Pancreas (tissue), 10 donors: ENCODE data around the gene S1PR3. TPM values are rescaled to one million over a fixed set of nuclear protein-coding genes. Genes with fewer than 3 reads are reported as not detected.

Experiments
- ATAC-seq, 4 donors: fragments of 200-7000 bp; cut with Tn5 transposase; one replicate each; pipeline versions ENCODE4 v1.8.0 to v1.9.1; 2020; ENCODE audit warnings: mild to moderate bottlenecking in 4 of 4, moderate library complexity in 4 of 4
- DNase-seq, 6 donors: peaks; one replicate each; pipeline ENCODE4 v3.0.0-alpha.2; 2020
- FAIRE-seq: peaks from 2 replicates; lab custom pipeline; 2012; peaks lifted over from hg19 to GRCh38; lab: Jason Lieb, UNC
- H3K27ac ChIP-seq, 4 donors: fragments of 200-600 bp; sonication (generic); 1 replicate in 3 of 4; 2 replicates in 1 of 4; pipeline versions ENCODE4 v1.5.0 to v1.8.0; 2020
- H3K27me3 ChIP-seq, 4 donors: fragments of 200-600 bp; one replicate each; pipeline ENCODE4 v1.8.0; 2021
- H3K36me3 ChIP-seq, 3 donors: fragments of 200-600 bp; sonication (generic) in 1 of 3; one replicate each; pipeline versions ENCODE4 v1.5.0 to v1.8.0; 2020 to 2021
- H3K4me1 ChIP-seq, 3 donors: fragments of 200-600 bp; one replicate each; pipeline ENCODE4 v1.8.0; 2021
- H3K4me3 ChIP-seq, 4 donors: fragments of 200-600 bp; sonication (generic) in 2 of 4; one replicate each; pipeline versions ENCODE4 v1.5.0 to v1.8.0; 2020 to 2021
- H3K9me3 ChIP-seq, 4 donors: fragments of 200-600 bp; one replicate each; pipeline ENCODE4 v1.8.0; 2021
- WGBS, 2 donors: extraction: QIAGEN DNeasy Blood & Tissue Kit; methylation state at CpG; one replicate each; pipeline ENCODE4 v1.1.7; 2013; 5-methylcytosine and 5-hydroxymethylcytosine counted together
- intact Hi-C, 3 donors: fragments of 100-400 bp; cut with DNase I; formaldehyde crosslinking; loops; one replicate each; pipeline versions ENCODE4 v1.11.1 to v1.14.2; 2022
- polyA plus RNA-seq, 2 donors: library from polyadenylated mRNA; stranded (reverse); fragments of 200-250 nt; gene quantifications; one replicate each; pipeline ENCODE4 v1.2.3, GENCODE V29; 2013
- total RNA-seq, 6 donors: library from RNA; stranded (reverse); fragmentation: NEBNext Ultra II Directional in 4 of 6; extraction: Animal tissue kit (Norgen Biotek cat#: 25700) in 4 of 6; gene quantifications; one replicate each; pipeline versions ENCODE4 v1.2.1 to v1.2.4, GENCODE V29; 2021 to 2023
- TF ChIP-seq, protein P1 (sequence below), 4 donors: fragments of 200-600 bp; sonication (generic) in 3 of 4; IDR thresholded peaks; one replicate each; pipeline versions ENCODE4 v1.5.0 to v1.8.0; 2021; ENCODE audit warnings: antibody characterized with exemption in 4 of 4
- donor health status: healthy with polysubstance abuse.
- donor health status: DM: no; HTN: no; CAD: no; lungs with moderate emphysema.
- donor health status: DM: no; HTN: no; CAD: no.
- donor health status: control.
- donor health status: control.
- donor health status: Bipolar disorder and iron deficiency.
- donor health status: DM: yes; HTN: yes; CAD: no.
- donor health status: DM: no; HTN: no; CAD: no.
- donor health status: DM: no; HTN: no; CAD: no.
- donor health status: DM: yes; HTN: yes; CAD: no.

S1PR3 gene
- total and polyA plus RNA-seq, 8 donors = 1.4 to 4.1 (median 2.2) TPM

DNA sequence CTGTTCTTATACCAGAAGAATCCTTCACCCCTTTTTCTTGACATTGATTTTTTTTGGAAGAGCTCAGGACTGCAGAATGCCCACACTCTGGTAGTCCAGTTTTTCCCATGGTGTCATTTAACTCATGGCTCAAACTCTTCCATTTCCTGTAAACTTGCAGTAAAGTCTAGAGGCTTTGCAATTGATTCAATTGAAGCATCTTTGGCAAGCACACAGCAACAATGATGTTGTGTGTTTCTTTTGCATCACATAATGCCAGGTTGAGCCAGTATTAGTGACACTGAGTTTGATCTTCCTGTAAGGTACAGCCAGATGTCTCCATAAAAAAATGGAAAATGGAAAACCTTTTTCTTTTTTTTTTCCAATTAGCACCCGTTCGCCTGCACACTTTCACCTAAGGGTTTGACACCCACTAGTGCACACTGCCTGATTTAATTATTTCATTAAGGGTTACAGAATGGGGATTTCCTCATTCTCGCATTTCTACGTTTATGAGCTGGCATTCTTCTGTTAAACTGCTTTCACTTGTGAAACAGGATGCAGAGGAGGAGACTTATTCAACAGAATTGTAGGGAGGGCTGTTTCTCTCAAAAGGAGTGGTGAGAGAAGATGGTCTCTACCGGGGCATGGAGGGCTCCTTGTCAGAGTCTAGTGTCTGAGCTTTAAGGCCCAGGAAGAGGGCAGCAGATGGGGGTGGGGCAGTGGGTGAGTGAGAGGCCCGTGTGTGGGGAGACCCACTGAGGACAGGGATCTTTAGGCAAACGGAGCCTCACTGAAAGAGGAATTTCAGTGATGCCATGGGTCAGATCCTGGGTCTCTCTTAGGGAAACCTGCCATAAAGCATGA is 2.2 kb upstream of the S1PR3 start:
- Histone ChIP-seq H3K4me3 (no peak overlapping the region), H3K4me1 (peaks cover 0 to 16% (median 0%) of the 10 kb centered on the region in 3 donors), H3K27ac (no peak overlapping the region), H3K27me3 (no peaks in the 10 kb centered on the region), H3K9me3 (no peaks in the 10 kb centered on the region), H3K36me3 (no peaks in the 10 kb centered on the region)
- intact Hi-C loops = no loop called here
- DNase-seq (no peak), FAIRE-seq (no peak), ATAC-seq (peak in 1 of 4 donors; percentile 5)
- WGBS, 2 donors = 54 to 57% methylated on average over 7 of the region's 7 CpGs
- TF ChIP-seq, protein P1, sequence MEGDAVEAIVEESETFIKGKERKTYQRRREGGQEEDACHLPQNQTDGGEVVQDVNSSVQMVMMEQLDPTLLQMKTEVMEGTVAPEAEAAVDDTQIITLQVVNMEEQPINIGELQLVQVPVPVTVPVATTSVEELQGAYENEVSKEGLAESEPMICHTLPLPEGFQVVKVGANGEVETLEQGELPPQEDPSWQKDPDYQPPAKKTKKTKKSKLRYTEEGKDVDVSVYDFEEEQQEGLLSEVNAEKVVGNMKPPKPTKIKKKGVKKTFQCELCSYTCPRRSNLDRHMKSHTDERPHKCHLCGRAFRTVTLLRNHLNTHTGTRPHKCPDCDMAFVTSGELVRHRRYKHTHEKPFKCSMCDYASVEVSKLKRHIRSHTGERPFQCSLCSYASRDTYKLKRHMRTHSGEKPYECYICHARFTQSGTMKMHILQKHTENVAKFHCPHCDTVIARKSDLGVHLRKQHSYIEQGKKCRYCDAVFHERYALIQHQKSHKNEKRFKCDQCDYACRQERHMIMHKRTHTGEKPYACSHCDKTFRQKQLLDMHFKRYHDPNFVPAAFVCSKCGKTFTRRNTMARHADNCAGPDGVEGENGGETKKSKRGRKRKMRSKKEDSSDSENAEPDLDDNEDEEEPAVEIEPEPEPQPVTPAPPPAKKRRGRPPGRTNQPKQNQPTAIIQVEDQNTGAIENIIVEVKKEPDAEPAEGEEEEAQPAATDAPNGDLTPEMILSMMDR (IDR thresholded peaks at IDR 0.05) = no peak

DNA sequence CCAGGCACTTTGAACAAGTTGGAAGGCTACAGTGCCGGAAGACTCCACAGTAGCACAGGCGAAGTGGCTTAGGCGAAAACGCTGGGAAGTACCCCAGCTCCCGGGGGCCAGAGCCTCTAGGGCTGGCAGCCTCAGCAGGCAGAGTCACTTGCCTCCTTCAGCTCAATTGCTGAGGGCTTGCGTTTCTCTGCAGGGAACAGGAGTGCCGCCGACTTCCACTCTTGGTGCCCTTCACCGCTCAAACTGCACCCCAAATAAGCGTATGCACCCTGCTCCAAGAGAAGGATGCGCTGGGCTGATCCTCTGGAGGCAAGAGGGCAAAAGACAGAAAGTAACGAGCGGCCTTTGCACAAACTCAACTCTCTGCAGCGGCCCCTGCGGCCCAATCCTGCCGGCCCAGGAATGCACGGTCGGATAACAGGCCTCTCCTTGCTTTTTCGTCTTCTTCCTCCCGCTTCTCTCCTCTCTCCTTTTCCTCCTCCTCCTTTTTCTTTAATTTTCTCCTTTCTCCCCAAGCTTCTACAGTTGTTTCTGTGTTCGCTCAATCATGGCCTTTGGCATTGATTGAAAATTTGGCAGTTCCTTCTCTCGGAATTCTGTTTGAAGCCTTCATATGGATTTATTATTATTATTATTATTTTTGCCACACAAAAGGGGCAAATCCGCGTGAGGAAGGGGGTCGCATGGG is 1.1 kb upstream of the S1PR3 start:
- Histone ChIP-seq H3K36me3 (no peaks in the 10 kb centered on the region), H3K4me1 (peaks cover 0 to 16% (median 0%) of the 10 kb centered on the region in 3 donors), H3K4me3 (peak overlapping the region in 2 of 4 donors; percentile 52 to 81), H3K27ac (no peak overlapping the region), H3K27me3 (no peaks in the 10 kb centered on the region), H3K9me3 (no peaks in the 10 kb centered on the region)
- TF ChIP-seq, protein P1 (IDR thresholded peaks at IDR 0.05) = no peak
- ATAC-seq = no peak
- WGBS, 2 donors = 84% methylated on average over 25 of the region's 25 CpGs
- no peak for FAIRE-seq
- intact Hi-C loops = loop anchor here in 1 of 3 donors (10.0 kb wide), 1 partner anchor 265 kb away; no protein-coding TSS in a partner anchor
- no peak for DNase-seq

GRCh38 chr9:88990729-88991065 is 571 bp upstream of the S1PR3 start:
- intact Hi-C loops = loop anchor here in 1 of 3 donors (10.0 kb wide), 1 partner anchor 266 kb away; no protein-coding TSS in a partner anchor
- no peak for DNase-seq

DNA sequence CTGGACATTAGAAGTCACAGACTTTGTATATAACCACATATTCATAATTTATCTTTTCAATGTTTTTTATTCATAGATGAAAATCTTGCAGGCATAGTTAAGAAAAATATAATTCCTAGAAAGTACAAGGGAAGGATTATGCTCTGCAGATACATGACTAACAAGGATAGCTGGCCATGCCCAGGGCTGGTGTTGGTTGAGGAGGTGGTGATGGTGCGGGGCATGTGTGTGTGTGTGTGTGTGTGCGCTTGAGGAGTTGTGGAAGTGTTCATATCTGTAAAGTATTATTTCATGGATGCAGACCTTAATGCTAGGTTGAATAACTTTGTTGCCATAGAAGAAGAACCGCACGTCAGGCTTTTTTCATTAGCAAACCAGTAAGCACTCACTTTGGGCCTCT is 1.3 kb downstream of the S1PR3 start:
- ATAC-seq (no peak), FAIRE-seq (no peak), DNase-seq (no peak)
- Histone ChIP-seq H3K9me3 (no peaks in the 10 kb centered on the region), H3K4me1 (peaks cover 0 to 16% (median 0%) of the 10 kb centered on the region in 3 donors), H3K27ac (no peak overlapping the region), H3K36me3 (no peaks in the 10 kb centered on the region), H3K4me3 (peak overlapping the region in 2 of 4 donors; percentile 52 to 81), H3K27me3 (no peaks in the 10 kb centered on the region)
- TF ChIP-seq, protein P1 (IDR thresholded peaks at IDR 0.05) = no peak
- 83 to 86% methylated on average over 4 of the region's 4 CpGs for WGBS, 2 donors
- intact Hi-C loops = loop anchor here in 1 of 3 donors (10.0 kb wide), 1 partner anchor 268 kb away; no protein-coding TSS in a partner anchor

More at GRCh38 chr9:88990729-88991065, 571 bp upstream of the S1PR3 start:
- H3K27ac ChIP-seq = no peak overlapping the region
- H3K27me3 ChIP-seq = no peaks in the 10 kb centered on the region
- TF ChIP-seq, protein P1 (IDR thresholded peaks at IDR 0.05) = no peak
- WGBS, 2 donors = 16 to 23% methylated on average over 21 of the region's 21 CpGs
- FAIRE-seq (no peak), ATAC-seq (peak; percentile 4 to 28 (median 16))
- H3K4me3 ChIP-seq = peak overlapping the region; percentile 52 to 81 (median 63)
- peaks cover 0 to 16% (median 0%) of the 10 kb centered on the region in 3 donors for H3K4me1 ChIP-seq
- no peaks in the 10 kb centered on the region for H3K9me3 ChIP-seq
- H3K36me3 ChIP-seq = no peaks in the 10 kb centered on the region
